Activated CD4-positive, alpha-beta T cell treated with anti-CD3 and anti-CD28 coated beads for 36 hours (primary cell): ENCODE measurements around the gene VAV2. TPM values are rescaled to one million over a fixed set of nuclear protein-coding genes. Genes with fewer than 3 reads are reported as not detected.

Experiments used
- ATAC-seq: fragments of 200-7000 bp; cut with Tn5 transposase; one replicate; pipeline ENCODE4 v1.10.0; 2021; ENCODE audit warnings: mild to moderate bottlenecking, moderate library complexity
- CTCF ChIA-PET: fragments of 350-600 bp; sonication (Branson Sonifier 250); formaldehyde crosslinking; loops from one replicate; lab custom pipeline; 2021; ENCODE audit warnings: antibody characterized with exemption; lab: Charles Lee
- POLR2A ChIA-PET: fragments of 350-600 bp; sonication (Branson Sonifier 250); formaldehyde crosslinking; loops from one replicate; lab custom pipeline; 2021; ENCODE audit warnings: antibody characterized with exemption, inconsistent platforms; lab: Charles Lee
- DNase-seq: peaks from one replicate; pipeline ENCODE4 v3.0.0-alpha.2; 2020
- H3K27ac Mint-ChIP-seq: one replicate; pipeline ENCODE4 v1.8.0; 2021; ENCODE audit warnings: mixed read lengths
- H3K27me3 Mint-ChIP-seq: one replicate; pipeline ENCODE4 v1.8.0; 2021; ENCODE audit warnings: mixed read lengths
- H3K36me3 Mint-ChIP-seq: one replicate; pipeline ENCODE4 v1.8.0; 2021; ENCODE audit warnings: low read depth, mixed read lengths
- H3K4me1 Mint-ChIP-seq: one replicate; pipeline ENCODE4 v1.8.0; 2021; ENCODE audit warnings: mixed read lengths
- H3K4me3 Mint-ChIP-seq: one replicate; pipeline ENCODE4 v1.8.0; 2021; ENCODE audit warnings: mild to moderate bottlenecking, moderate library complexity, mixed read lengths
- H3K9me3 Mint-ChIP-seq: one replicate; pipeline ENCODE4 v1.8.0; 2021; ENCODE audit warnings: low read depth, mixed read lengths
- intact Hi-C, 2 experiments: fragments of 100-400 bp; cut with DNase I in 1 of 2; cut with micrococcal nuclease in 1 of 2; formaldehyde crosslinking; loops; one replicate each; pipeline versions ENCODE4 v1.14.2 to v1.15.1; 2022 to 2024; cut with DNase I, micrococcal nuclease
- total RNA-seq, 2 experiments: library from RNA; stranded (reverse); gene quantifications; one replicate each; pipeline ENCODE4 v1.2.3, GENCODE V29; 2021

The VAV2 gene
- total RNA-seq, 2 experiments from 2014 or later = 5.1 to 6.5 TPM

GRCh38 chr9:133970581-133971058 lies 21.5 kb downstream of the VAV2 start:
- DNase-seq (no peak), ATAC-seq (no peak)
- intact Hi-C loops = no loop called here
- no peak overlapping the region for H3K4me3 Mint-ChIP-seq
- no peaks in the 10 kb centered on the region for H3K36me3 Mint-ChIP-seq
- H3K4me1 Mint-ChIP-seq = no peaks in the 10 kb centered on the region
- POLR2A ChIA-PET = no interaction called here
- no peak overlapping the region for H3K27ac Mint-ChIP-seq
- CTCF ChIA-PET = no interaction called here
- H3K27me3 Mint-ChIP-seq = no peaks in the 10 kb centered on the region
- H3K9me3 Mint-ChIP-seq = no peaks in the 10 kb centered on the region

GRCh38 chr9:133969681-133970580 lies 22.2 kb downstream of the VAV2 start:
- no peak for DNase-seq
- Mint-ChIP-seq H3K27me3 (no peaks in the 10 kb centered on the region), H3K9me3 (peaks cover under 1% of the 10 kb centered on the region), H3K36me3 (no peaks in the 10 kb centered on the region), H3K4me1 (no peaks in the 10 kb centered on the region), H3K27ac (no peak overlapping the region), H3K4me3 (no peak overlapping the region)
- CTCF ChIA-PET = no interaction called here
- no peak for ATAC-seq
- intact Hi-C loops = no loop called here
- POLR2A ChIA-PET = no interaction called here

- POLR2A ChIA-PET = no interaction called here
- H3K4me1 Mint-ChIP-seq = no peaks in the 10 kb centered on the region
- CTCF ChIA-PET = no interaction called here
- no peak overlapping the region for H3K4me3 Mint-ChIP-seq
- no peaks in the 10 kb centered on the region for H3K27me3 Mint-ChIP-seq
- intact Hi-C loops = no loop called here
- ATAC-seq = no peak
- no peak overlapping the region for H3K27ac Mint-ChIP-seq
- peaks cover 7% of the 10 kb centered on the region for H3K9me3 Mint-ChIP-seq
- H3K36me3 Mint-ChIP-seq = peaks cover 3% of the 10 kb centered on the region
- DNase-seq = no peak
These were observed 23.0 kb downstream of the VAV2 start for GRCh38 chr9:133968966-133969617.

GRCh38 chr9:133968428-133968827 lies 23.7 kb downstream of the VAV2 start:
- Mint-ChIP-seq H3K27me3 (no peaks in the 10 kb centered on the region), H3K4me1 (no peaks in the 10 kb centered on the region), H3K27ac (no peak overlapping the region), H3K9me3 (peaks cover 8% of the 10 kb centered on the region), H3K4me3 (no peak overlapping the region), H3K36me3 (peaks cover 3% of the 10 kb centered on the region)
- POLR2A ChIA-PET = no interaction called here
- ATAC-seq = no peak
- DNase-seq = no peak
- CTCF ChIA-PET = no interaction called here
- intact Hi-C loops = no loop called here

GRCh38 chr9:133967024-133967741 lies 24.9 kb downstream of the VAV2 start:
- POLR2A ChIA-PET = no interaction called here
- H3K4me1 Mint-ChIP-seq = no peaks in the 10 kb centered on the region
- no peak overlapping the region for H3K4me3 Mint-ChIP-seq
- ATAC-seq = no peak
- H3K27me3 Mint-ChIP-seq = no peaks in the 10 kb centered on the region
- no peak for DNase-seq
- peaks cover 3% of the 10 kb centered on the region for H3K36me3 Mint-ChIP-seq
- intact Hi-C loops = no loop called here
- H3K27ac Mint-ChIP-seq = no peak overlapping the region
- H3K9me3 Mint-ChIP-seq = peaks cover 8% of the 10 kb centered on the region
- CTCF ChIA-PET = no interaction called here

GRCh38 chr9:133964463-133964862 lies 27.7 kb downstream of the VAV2 start:
- no peaks in the 10 kb centered on the region for H3K4me1 Mint-ChIP-seq
- ATAC-seq (no peak), DNase-seq (no peak)
- POLR2A ChIA-PET = no interaction called here
- no peaks in the 10 kb centered on the region for H3K27me3 Mint-ChIP-seq
- peaks cover 3% of the 10 kb centered on the region for H3K36me3 Mint-ChIP-seq
- peaks cover 8% of the 10 kb centered on the region for H3K9me3 Mint-ChIP-seq
- intact Hi-C loops = no loop called here
- CTCF ChIA-PET = no interaction called here
- no peak overlapping the region for H3K27ac Mint-ChIP-seq
- no peak overlapping the region for H3K4me3 Mint-ChIP-seq

- intact Hi-C loops = no loop called here
- H3K27me3 Mint-ChIP-seq = no peaks in the 10 kb centered on the region
- H3K36me3 Mint-ChIP-seq = peaks cover 3% of the 10 kb centered on the region
- no peak overlapping the region for H3K27ac Mint-ChIP-seq
- H3K9me3 Mint-ChIP-seq = peaks cover 8% of the 10 kb centered on the region
- H3K4me1 Mint-ChIP-seq = peaks cover 3% of the 10 kb centered on the region
- ChIA-PET POLR2A (no interaction called here), CTCF (no interaction called here)
- DNase-seq = no peak
- H3K4me3 Mint-ChIP-seq = no peak overlapping the region
- no peak for ATAC-seq
These were observed 29.0 kb downstream of the VAV2 start for GRCh38 chr9:133963166-133963565.

- intact Hi-C loops = no loop called here
- ChIA-PET POLR2A (no interaction called here), CTCF (interaction anchor here (0.5 kb wide), 1 partner anchor 49 kb away, joined by 3 read pairs; no protein-coding TSS in a partner anchor)
- no peak overlapping the region for H3K27ac Mint-ChIP-seq
- no peaks in the 10 kb centered on the region for H3K27me3 Mint-ChIP-seq
- DNase-seq (no peak), ATAC-seq (no peak)
- peaks cover 3% of the 10 kb centered on the region for H3K36me3 Mint-ChIP-seq
- peaks cover 6% of the 10 kb centered on the region for H3K4me1 Mint-ChIP-seq
- peaks cover 8% of the 10 kb centered on the region for H3K9me3 Mint-ChIP-seq
- no peak overlapping the region for H3K4me3 Mint-ChIP-seq
These were observed 29.8 kb downstream of the VAV2 start for GRCh38 chr9:133962341-133962740.

- POLR2A ChIA-PET = no interaction called here
- CTCF ChIA-PET = no interaction called here
- H3K4me3 Mint-ChIP-seq = no peak overlapping the region
These were observed 30.6 kb downstream of the VAV2 start for GRCh38 chr9:133961226-133962165.

GRCh38 chr9:133960568-133961129 lies 31.5 kb downstream of the VAV2 start:
- Mint-ChIP-seq H3K36me3 (peaks cover 3% of the 10 kb centered on the region), H3K4me3 (no peak overlapping the region), H3K27ac (no peak overlapping the region), H3K9me3 (peaks cover 8% of the 10 kb centered on the region), H3K27me3 (no peaks in the 10 kb centered on the region), H3K4me1 (peaks cover 15% of the 10 kb centered on the region)
- ChIA-PET CTCF (no interaction called here), POLR2A (no interaction called here)
- DNase-seq (no peak), ATAC-seq (no peak)
- intact Hi-C loops = no loop called here

More at GRCh38 chr9:133961226-133962165, 30.6 kb downstream of the VAV2 start:
- Mint-ChIP-seq H3K9me3 (peaks cover 8% of the 10 kb centered on the region), H3K36me3 (peaks cover 3% of the 10 kb centered on the region), H3K27ac (no peak overlapping the region), H3K27me3 (no peaks in the 10 kb centered on the region), H3K4me1 (peaks cover 10% of the 10 kb centered on the region)
- no peak for ATAC-seq
- no peak for DNase-seq
- intact Hi-C loops = no loop called here
